ENCODE results near the gene TTBK1. TPM values are rescaled to one million over a fixed set of nuclear protein-coding genes. Genes with fewer than 3 reads are reported as not detected.

TTBK1 gene
- total RNA-seq, 1 donor from 2014 or later: 0.27 TPM

DNA sequence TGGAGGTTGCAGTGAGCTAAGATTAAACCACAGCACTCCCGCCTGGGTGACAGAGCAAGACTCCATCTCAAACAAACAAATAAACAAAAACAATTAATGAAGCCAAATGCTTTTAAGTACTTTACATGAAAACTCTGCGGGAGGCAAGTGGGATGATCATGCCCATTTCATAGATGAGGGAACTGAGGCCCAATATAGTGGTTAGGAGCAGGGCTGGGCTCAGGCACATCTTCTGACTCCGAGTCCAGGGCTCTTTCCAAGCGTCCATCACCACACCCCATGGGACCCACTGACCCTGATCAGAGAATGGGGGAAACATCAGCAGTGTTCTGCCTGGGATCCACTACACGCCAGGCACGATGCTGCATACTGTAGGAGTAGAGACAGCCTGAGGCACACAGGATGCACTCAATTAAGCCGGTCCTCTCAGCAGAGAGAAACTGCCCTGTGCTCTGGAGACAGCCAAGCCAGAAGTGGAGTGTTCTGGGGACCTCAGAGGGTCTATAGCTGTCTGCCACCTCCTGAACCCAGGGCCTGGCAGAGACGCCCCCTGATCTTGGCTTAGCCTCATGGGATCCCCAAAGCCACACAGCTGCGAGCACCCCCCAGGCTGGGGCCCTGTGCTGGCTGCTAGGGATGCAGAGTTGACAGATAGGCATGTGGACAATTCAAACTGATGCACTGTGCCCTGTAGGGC lies 13.5 kb downstream of the TTBK1 start:
- peaks cover 41% of the 10 kb centered on the region for H3K27me3 ChIP-seq (ENCODE audit: low read depth)
- no peaks in the 10 kb centered on the region for H3K36me3 ChIP-seq
- intact Hi-C loops (cut with micrococcal nuclease): no loop called here
- no peak for DNase-seq
- H3K4me1 ChIP-seq: peaks cover 15% of the 10 kb centered on the region
- H3K4me3 ChIP-seq: no peak overlapping the region
- H3K9me3 ChIP-seq (replicated peaks): no peaks in the 10 kb centered on the region
- TF ChIP-seq, protein P1, sequence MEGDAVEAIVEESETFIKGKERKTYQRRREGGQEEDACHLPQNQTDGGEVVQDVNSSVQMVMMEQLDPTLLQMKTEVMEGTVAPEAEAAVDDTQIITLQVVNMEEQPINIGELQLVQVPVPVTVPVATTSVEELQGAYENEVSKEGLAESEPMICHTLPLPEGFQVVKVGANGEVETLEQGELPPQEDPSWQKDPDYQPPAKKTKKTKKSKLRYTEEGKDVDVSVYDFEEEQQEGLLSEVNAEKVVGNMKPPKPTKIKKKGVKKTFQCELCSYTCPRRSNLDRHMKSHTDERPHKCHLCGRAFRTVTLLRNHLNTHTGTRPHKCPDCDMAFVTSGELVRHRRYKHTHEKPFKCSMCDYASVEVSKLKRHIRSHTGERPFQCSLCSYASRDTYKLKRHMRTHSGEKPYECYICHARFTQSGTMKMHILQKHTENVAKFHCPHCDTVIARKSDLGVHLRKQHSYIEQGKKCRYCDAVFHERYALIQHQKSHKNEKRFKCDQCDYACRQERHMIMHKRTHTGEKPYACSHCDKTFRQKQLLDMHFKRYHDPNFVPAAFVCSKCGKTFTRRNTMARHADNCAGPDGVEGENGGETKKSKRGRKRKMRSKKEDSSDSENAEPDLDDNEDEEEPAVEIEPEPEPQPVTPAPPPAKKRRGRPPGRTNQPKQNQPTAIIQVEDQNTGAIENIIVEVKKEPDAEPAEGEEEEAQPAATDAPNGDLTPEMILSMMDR (IDR thresholded peaks at IDR 0.05; ENCODE audit: borderline replicate concordance): no peak
- no peak overlapping the region for H3K27ac ChIP-seq (replicated peaks)

DNA sequence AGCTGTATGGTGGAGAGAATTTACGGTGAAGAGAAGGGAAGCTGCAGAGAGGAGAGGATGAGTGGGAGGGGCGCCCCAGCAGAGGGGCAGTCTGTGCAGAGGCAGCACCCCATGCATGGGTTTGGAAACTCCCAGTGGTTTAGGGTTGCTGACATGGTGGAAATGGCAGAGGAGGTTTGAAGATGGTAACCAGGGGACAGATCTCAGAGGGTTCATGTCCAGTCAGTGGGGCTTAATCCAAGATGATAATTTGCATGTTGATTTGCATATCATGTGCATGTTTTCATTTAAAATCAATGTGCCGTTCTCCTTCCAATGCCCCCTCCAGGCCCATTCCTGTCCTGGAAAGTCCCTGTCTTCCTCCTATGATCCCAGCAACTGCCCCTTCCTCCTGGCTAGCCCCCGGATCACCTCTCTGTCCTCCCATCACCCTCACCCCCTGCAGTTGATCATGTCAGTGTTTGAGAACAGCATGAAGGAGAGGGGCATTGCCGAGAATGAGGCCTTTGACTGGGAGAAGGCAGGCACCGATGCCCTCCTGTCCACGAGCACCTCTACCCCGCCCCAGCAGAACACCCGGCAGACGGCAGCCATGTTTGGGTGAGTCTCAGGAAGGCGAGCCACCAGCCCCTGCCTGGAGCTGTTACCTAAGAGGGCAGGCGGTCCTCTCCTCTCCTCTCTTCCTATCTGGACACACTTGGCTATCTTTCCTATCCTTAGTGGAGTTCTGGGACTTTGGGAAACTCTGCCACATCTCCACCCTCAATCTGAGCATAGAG lies 14.3 kb downstream of the TTBK1 start:
- H3K4me3 ChIP-seq: no peak overlapping the region
- TF ChIP-seq, protein P1 (IDR thresholded peaks at IDR 0.05; ENCODE audit: borderline replicate concordance): no peak
- no peaks in the 10 kb centered on the region for H3K36me3 ChIP-seq
- H3K9me3 ChIP-seq (replicated peaks): no peaks in the 10 kb centered on the region
- H3K27ac ChIP-seq (replicated peaks): no peak overlapping the region
- peaks cover 34% of the 10 kb centered on the region for H3K27me3 ChIP-seq (ENCODE audit: low read depth)
- intact Hi-C loops (cut with micrococcal nuclease): no loop called here
- peaks cover 15% of the 10 kb centered on the region for H3K4me1 ChIP-seq
- DNase-seq: no peak

- Histone ChIP-seq H3K36me3 (no peaks in the 10 kb centered on the region), H3K9me3 (replicated peaks) (no peaks in the 10 kb centered on the region), H3K4me1 (peaks cover 15% of the 10 kb centered on the region), H3K4me3 (no peak overlapping the region), H3K27me3 (ENCODE audit: low read depth) (peaks cover 28% of the 10 kb centered on the region), H3K27ac (replicated peaks) (no peak overlapping the region)
- intact Hi-C loops (cut with micrococcal nuclease): no loop called here
- TF ChIP-seq, protein P1 (IDR thresholded peaks at IDR 0.05; ENCODE audit: borderline replicate concordance): no peak
- DNase-seq: no peak
These were observed 14.9 kb downstream of the TTBK1 start for GRCh38 chr6:43258180-43258579.

- intact Hi-C loops (cut with micrococcal nuclease): no loop called here
- Histone ChIP-seq H3K9me3 (replicated peaks) (no peaks in the 10 kb centered on the region), H3K36me3 (no peaks in the 10 kb centered on the region), H3K4me3 (no peak overlapping the region), H3K27me3 (ENCODE audit: low read depth) (peaks cover 19% of the 10 kb centered on the region), H3K4me1 (peaks cover 15% of the 10 kb centered on the region), H3K27ac (replicated peaks) (no peak overlapping the region)
- no peak for DNase-seq
- TF ChIP-seq, protein P1 (IDR thresholded peaks at IDR 0.05; ENCODE audit: borderline replicate concordance): no peak
These were observed 15.8 kb downstream of the TTBK1 start for GRCh38 chr6:43258807-43259686.

DNA sequence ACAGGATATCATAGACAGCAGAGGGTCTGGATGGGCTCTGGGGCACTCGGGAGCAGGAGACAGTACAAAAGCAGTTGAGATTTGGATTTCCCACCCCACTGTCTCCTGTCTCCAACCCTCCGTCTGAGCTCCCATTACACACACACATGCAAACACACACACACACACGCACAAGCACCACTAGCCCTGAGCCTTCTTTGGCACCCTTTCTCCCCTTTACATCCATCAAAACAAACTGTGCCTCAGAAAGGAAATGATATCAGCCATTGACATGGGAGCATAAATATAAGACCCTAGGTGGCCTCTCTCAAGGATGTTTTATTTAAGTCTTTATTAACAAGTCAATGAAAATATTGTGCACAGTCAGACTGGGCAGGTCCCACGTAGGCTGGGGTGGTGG lies 17.5 kb downstream of the TTBK1 start:
- DNase-seq: no peak
- no peaks in the 10 kb centered on the region for H3K36me3 ChIP-seq
- no peak overlapping the region for H3K27ac ChIP-seq (replicated peaks)
- TF ChIP-seq, protein P1 (IDR thresholded peaks at IDR 0.05; ENCODE audit: borderline replicate concordance): no peak
- H3K4me3 ChIP-seq: no peak overlapping the region
- H3K9me3 ChIP-seq (replicated peaks): no peaks in the 10 kb centered on the region
- H3K4me1 ChIP-seq: peaks cover 15% of the 10 kb centered on the region
- intact Hi-C loops (cut with micrococcal nuclease): loop anchor here (10.0 kb wide), 1 partner anchor 84 kb away; no protein-coding TSS in a partner anchor
- H3K27me3 ChIP-seq (ENCODE audit: low read depth): peaks cover 7% of the 10 kb centered on the region

Data from left ventricle myocardium inferior (tissue), 1 donor.